ENCODE data around the gene ANGPTL2.

The ANGPTL2 gene

DNA sequence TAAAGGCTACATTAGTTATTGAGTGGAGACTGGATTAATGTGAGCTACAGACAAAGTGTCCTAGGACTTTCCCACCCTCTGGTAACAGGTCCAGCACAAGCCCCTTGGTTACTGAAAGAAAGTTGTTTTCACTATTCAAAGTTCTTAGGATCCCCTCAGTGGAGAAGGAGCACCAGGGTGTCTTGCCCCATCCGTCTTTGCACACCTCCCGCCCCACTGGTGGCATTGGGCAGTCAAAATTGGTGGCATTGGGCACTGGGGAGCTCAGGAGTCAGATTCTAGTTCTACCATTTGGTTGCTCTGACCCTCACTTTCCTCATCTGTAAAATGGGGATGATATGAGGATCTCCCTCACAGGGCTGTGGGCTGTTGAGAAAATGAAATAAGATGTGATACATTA, 2.4 kb upstream of the ANGPTL2 start:
- in situ Hi-C loops (cut with MboI; ENCODE audit: low pct_unique_long_range_greater_than_20kb, low sequenced_read_pairs): no loop called here

DNA sequence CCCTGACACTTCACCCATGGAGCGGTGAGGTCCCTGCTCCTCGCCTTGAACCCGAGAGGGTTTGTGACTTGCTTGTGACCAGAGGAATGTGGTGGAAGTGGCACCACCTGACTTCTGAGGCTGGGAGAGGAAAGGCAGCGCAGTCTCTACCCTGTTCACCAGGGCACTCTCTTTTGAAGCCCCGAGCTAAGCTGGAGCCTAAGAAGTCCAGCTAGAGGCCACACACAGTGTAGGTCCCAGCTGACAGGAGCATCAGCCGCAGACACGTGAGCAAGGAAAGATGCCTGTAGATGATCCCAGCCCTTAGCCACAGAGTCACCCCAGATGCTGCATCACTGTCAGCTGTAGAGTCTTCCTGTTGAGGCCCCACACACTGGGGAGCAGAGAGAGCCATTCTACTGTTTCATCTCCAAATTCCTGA, 1.7 kb upstream of the ANGPTL2 start:
- in situ Hi-C loops (cut with MboI; ENCODE audit: low pct_unique_long_range_greater_than_20kb, low sequenced_read_pairs): no loop called here
- no peak for DNase-seq

More for the DNA sequence above, 2.4 kb upstream of the ANGPTL2 start:
- DNase-seq: no peak

DNA sequence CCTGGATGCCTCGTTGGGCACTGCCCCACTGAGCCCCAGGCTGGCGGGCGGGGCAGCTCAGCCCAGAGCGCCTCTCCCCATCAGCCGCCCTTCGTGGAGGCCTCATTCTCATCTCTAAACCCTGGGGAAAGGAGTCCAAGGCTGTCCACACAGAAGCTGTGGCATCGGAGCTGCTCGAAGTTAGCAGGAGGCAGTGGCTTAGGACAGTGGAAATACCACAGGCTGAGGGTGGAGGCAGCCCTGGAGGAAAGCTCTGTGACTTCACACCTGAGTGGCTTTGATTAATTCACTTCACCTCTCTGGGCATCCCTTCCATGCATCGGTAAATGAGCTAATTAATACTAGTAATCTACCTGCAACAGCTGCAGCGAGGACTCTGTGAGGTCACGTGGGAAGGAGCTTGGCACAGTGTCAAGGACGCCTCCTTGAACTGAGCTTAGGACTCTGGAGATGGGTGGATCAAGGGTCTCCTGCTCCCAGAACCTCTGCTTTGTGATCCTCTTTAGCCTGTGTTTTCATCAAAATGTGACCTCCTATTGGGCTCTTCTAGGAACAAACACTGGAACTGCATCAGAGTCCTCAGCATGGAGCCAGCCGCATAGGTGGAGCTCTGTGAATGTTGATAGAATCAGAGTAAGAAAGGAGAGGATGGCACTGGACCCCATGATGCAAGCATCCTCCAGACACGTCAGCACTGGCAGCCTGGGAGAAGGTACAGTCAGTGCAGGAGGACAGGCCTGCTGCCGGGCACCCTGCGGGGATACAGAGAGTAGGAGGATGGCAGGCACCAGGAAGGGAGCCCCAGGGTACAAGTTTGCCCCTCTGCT, 842 bp upstream of the ANGPTL2 start:
- DNase-seq: no peak
- in situ Hi-C loops (cut with MboI; ENCODE audit: low pct_unique_long_range_greater_than_20kb, low sequenced_read_pairs): no loop called here

DNA sequence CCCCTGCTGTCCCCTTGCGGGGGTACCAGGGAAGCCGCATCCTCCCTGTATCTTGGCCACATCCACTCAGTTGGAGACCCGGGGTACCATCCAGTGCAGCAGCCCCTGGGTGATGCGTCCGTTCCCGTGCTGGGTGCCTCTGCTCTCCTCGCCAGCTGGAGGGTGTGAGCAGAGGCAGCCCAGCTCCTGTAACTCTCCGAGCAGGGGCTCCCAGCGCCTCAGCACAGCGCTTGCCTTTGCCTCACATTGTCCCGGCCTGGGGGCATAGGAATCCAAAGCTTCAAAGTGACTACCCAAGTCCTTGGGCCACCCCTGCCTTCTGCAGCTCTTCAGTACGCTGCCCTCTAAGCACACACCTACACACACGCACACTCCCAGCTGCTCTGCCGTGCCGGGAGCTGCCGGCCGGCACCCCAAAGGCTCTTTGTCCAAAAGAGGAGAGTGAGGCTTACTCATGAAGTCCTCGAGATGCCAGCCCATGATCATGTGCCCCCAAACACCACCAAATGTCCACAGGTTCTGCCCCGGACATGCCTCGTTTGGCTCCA, 733 bp downstream of the ANGPTL2 start:
- in situ Hi-C loops (cut with MboI; ENCODE audit: low pct_unique_long_range_greater_than_20kb, low sequenced_read_pairs): no loop called here
- no peak for DNase-seq

DNA sequence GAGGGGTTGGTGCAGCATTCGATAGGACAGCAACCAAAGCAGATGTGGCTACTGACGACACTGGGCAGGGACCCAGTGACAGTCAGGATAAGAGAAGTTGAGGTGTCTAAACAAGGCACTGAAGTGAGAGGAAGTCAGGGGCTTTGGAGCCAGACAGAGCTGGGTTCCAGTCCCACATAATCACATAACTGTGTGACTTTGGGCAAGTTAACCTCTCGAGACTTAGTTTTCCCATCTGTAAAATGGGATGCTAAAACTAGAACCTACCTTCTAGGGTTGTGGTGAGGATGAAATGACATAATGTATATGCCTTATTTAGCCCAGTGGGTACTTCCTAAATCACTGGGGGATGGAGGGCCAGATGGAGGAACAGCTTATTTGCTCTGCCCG, 3.1 kb downstream of the ANGPTL2 start:
- in situ Hi-C loops (cut with MboI; ENCODE audit: low pct_unique_long_range_greater_than_20kb, low sequenced_read_pairs): no loop called here
- DNase-seq: no peak

DNA sequence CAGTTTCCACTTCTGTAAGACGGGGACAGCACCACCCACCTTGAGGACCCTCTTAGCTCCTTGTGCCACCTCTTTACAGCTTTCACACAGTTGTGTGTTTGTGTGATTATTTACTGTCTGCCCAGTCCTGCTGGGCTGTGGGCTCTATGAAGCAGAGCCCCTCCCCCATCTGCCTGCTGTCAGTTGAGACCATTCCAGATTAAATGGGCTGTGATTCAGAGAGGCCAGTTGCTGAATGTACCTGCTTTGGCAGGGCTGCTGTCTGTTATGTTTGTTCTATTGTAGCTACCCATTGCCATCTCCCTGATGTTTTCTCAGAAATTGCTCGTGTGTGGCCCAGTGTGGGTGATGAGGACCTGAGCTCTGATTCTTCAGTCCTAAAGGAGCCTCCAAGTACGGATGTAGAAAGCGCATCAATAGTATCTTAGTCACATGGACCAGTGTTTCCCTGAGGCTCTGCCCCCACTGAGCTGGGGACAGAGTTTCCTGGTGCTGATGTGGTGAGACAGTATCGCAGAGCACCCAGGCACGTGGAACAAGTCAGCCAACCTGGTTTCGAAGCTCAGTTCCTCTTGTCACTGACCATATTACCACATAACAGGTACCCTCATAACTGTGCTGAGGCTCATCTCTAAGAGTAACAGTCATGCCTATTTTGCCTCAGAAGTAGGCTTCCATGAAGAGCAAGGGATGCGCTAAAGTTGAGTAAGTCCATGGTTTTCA, 3.7 kb downstream of the ANGPTL2 start:
- in situ Hi-C loops (cut with MboI; ENCODE audit: low pct_unique_long_range_greater_than_20kb, low sequenced_read_pairs): no loop called here
- DNase-seq: no peak

DNA sequence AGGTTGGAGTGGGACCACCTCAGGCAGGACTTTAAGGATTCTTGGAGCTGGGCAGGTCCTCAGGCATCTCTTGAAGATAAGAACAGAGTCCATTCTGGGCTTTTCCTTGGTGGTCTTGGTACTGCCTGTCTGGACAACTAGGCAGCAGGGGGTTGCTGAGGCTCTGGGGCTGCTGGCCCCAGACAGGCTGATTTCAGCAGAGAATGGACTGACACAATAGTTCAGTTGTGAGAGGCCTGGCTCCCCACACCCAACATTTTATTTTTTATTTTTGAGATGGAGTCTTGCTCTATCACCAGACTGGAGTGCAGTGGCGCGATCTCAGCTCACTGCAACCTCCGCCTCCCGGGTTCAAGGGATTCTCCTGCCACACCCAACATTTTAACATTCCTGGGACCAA, 4.6 kb downstream of the ANGPTL2 start:
- in situ Hi-C loops (cut with MboI; ENCODE audit: low pct_unique_long_range_greater_than_20kb, low sequenced_read_pairs): no loop called here
- no peak for DNase-seq

DNA sequence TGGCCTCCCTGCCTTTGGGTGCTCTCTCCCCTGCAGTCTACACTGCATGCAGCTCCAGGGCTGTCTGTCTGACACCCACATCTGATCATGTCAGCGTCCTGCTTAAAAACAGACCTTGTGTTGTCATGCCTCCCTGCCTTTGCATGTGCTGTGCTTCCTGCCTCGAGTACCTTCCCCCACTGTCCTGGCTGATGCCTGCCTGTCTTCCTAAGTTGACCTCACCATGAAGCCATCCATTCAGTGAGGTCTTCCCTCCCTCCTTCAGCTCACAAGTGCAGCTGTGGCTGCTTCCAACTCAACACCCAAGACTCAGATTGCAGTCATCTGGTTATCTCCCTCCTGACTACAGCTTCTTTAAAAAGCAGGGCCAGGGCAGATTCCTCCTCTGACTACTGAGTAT, 5.5 kb downstream of the ANGPTL2 start:
- in situ Hi-C loops (cut with MboI; ENCODE audit: low pct_unique_long_range_greater_than_20kb, low sequenced_read_pairs): no loop called here
- DNase-seq: no peak

DNA sequence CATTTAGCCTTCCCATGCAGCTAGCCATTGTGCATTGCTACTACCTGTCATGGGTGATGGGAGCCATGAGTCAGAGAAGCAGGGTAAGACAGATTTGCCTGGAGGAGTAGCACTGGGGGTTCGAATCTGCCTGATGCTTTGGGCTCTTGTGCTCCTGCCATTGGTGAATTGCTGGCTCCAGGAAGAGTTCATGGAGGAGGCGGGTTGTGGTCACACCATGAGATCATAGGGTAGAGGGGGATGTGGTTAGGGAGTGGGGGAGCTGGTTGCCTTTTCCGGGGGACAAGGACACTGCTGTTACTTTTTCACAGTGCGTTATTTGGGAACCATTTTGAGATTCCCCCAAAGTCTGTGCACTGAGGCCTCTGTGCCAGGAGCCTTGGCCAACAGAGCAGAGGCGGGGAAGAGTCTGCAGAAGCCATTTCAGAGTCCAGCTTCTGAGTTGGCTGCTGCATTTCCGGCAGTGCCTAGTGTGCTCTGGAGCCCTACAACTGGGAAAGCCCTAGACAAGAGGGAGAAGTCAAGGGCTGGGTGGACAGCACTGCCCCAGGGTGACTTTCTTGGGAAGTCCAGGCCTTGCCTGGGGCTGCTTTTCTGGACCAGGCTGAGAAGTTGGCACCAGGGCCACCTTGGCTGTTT, 6.2 kb downstream of the ANGPTL2 start:
- in situ Hi-C loops (cut with MboI; ENCODE audit: low pct_unique_long_range_greater_than_20kb, low sequenced_read_pairs): no loop called here
- peak; percentile 42 for DNase-seq

DNA sequence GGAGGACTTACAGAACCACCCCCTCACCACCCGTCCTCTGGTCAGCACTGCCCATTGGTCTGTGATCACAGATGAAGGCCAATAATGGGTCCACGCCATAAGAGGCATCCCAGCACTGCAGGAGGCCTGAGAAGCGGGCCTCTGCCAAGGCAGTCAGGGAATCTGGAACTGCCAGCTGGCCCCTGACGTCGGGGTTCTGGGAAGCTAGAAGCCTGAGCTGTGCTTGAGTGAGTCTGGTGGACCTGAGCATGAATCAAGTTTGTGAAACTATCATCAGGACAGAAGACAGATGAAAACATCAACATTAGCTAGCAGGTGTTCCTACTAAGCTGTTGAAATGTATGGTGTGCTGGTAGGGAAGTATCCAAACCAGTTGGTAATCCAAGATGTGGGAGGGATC, 7.8 kb downstream of the ANGPTL2 start:
- no peak for DNase-seq
- in situ Hi-C loops (cut with MboI; ENCODE audit: low pct_unique_long_range_greater_than_20kb, low sequenced_read_pairs): no loop called here

DNA sequence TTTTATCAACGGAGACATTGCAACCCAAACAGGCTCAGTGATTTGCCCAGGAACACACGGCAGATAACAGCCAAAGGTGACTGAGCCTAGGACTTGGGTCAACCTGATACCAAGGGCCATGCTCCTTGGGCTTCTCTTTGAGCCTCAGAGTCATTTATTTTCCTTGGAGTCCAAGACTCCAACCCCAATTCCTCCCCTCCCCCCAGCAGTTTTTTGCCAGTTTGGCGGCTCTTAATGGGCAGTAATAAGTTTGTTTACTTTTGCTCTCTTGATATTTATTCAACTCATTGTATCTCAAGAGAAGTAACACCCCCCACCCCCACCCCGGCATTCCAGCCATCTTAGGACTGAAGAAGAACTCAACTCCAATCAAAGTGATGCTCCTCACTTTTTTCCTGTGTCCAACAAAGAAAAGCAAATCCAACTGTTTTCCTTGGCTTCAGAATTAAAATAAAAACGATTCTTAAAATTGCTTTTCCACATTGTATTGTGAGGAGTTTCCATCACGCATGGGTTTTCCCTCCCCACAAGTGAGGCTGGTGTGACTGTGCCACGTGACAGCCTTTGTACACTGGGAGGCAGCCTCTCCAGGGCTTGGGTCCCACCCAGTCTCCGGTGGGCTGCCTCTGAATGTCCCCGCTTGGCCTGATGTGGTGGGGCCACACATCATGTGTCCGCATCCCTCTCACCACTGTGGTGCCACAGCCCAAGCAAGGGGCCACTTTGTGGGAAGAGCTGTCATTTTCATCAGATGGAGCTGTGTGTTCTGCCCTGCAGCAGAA, 9.1 kb downstream of the ANGPTL2 start:
- DNase-seq: no peak
- in situ Hi-C loops (cut with MboI; ENCODE audit: low pct_unique_long_range_greater_than_20kb, low sequenced_read_pairs): no loop called here

DNA sequence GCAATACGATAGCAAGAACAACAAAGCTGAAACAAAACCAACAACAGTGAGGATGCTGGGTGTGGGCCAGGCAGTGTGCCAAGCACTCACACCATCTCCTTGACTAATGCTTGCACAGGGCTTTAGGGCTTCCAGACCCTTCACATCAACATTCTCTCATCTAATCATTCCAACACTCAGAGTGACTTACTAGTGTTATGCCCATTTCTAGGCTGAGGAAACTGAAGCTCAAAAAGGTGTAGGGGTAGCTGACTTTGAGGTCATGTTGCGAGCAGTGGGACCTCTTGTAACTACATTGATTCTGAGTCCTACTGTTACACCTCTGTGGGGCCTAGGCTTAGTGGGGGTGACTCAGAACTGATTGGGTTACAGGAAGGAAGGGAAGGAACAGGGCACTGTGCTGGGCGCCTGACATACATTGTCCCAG, 9.7 kb downstream of the ANGPTL2 start:
- DNase-seq: no peak
- in situ Hi-C loops (cut with MboI; ENCODE audit: low pct_unique_long_range_greater_than_20kb, low sequenced_read_pairs): no loop called here

DNA sequence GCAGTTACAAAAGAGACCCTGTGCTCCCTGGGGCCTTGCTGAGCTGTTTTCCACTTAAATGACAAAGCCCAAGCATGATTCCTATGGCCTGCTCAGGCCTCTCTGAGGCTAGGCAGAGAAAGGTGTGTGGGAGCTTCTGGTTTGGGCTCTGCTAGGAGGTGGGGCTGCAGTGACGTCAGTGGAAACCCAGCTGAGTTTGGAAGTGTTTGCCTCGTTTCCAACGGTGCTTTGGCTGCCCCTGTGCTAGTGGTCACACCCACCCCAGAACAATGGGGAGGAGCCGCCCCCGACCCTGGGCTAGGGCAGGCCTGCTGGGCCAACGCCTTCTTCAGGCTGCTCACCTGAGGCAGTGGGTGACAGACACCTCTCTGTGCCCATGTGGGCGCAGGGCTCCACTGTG, 10.4 kb downstream of the ANGPTL2 start:
- DNase-seq: no peak
- in situ Hi-C loops (cut with MboI; ENCODE audit: low pct_unique_long_range_greater_than_20kb, low sequenced_read_pairs): no loop called here

DNA sequence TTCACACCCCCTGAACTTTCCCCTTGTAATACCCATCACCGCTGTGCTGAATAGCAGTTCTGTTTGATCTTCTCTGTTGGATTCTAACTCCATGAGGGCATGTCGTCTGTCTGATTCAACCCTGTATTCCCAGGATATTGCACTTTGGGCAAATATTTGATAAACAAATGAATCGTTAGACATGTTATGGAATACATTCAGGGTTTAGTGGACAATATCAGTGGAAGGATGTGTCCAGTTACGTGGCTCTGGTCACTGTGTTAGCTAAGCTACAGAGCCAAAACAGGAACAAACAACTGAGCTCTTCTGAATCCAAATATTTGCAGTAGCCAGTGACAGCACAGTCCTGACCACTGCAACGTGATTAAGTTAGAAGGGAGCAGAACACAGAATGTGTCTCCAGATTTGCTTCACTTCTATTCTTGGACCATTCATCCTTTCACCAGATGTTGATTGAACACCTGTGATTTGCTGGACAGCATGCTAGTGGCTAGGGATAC, 13.2 kb downstream of the ANGPTL2 start:
- no peak for DNase-seq
- in situ Hi-C loops (cut with MboI; ENCODE audit: low pct_unique_long_range_greater_than_20kb, low sequenced_read_pairs): no loop called here

DNA sequence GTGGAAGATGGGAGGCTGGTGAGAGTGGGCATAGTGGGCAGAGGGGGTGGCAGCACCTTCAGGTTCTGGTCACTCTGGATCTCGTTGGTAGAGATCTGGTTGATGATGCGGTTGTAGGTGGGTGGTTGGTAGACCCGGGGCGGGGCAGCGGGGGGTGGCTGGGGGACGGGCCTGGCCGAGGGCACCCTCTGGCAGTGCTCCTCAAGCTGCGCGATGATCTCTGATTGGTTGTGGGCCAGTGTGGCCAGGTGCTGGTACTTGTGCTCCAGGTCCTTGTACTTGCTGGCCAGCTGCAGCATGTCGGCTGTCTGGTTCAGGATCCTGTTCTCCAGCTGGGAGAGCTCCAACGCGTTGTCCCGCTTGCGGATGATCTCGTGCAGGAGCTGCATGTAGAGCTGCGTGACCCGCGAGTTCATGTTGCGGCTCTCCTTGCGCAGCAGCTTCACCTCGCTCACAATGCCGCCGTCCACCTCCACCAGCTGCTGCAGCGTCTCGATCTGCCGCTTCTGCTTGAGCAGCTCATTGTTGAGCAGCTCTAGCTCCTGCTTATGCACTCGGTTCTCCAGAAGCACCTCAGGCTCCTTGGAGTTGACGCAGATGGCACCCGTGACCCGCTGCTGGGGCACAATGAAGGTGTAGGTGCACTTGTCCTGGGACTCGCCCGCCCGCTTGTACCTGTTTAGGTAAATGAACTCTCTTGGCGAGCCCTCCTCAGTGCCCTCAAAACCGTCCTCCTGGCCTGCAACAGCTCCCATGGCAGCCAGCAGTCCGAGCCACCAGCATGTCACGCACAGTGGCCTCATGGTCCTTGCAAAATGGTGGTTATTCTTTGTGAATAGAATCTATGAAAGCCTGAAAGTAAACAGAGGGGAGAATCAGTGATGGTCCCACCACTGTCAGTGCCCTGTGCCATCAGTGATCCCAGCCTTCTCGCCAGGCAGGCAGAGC, 14.2 kb downstream of the ANGPTL2 start:
- no peak for DNase-seq
- in situ Hi-C loops (cut with MboI; ENCODE audit: low pct_unique_long_range_greater_than_20kb, low sequenced_read_pairs): no loop called here

DNA sequence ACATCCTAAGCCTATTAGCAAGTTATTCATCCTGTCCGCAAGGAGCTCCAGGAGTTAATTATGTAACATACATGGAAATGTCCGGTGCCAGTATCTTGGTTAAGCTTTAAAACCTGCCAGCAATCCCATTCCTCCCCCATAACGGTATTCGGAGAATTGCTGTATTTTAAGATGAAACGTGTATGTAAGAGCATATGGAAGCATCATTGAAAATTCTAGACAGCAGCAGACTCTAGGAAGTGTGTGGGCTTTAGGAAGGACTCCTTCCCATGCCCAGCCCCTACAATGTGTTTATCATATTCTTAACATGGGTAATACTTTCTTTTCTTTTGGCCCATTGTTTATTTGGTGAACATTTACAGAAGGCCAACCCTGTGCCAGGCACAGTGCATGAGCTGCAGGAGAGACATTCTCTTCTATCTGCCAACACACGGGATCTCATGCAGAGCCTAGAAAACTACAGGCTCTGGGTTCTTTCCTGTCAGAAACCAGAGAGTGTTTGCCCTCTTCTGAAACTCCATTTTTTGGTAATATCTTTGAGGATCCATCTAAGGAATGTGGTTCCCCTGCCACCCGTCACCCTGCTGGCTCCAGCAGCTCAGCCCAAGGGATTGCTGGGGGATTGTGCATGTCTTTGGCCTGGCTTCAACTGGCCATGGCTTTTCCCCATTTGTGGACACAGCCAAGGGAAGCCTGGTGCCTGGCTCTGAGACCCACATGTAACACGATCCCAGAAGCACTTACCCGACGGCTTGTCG, 15.1 kb downstream of the ANGPTL2 start:
- in situ Hi-C loops (cut with MboI; ENCODE audit: low pct_unique_long_range_greater_than_20kb, low sequenced_read_pairs): no loop called here
- DNase-seq: no peak

DNA sequence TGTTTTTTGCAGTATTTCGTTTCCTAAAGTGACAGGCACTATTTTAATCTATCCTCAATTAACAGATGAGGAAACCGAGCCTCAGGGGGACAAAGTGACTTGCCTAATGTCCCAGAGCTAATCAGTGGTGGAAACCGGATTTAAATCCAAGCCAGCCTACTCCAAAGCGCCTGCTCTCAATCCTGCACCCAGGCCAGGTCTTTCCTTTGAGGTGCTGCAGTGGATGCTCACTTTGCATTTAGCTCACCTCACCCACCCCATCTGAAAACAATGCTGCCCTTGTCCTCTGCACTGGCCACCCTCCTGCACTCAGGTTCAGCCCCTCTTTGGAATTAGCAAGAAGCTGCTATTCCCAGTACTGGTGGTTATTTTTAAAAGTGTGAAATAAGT, 16.0 kb downstream of the ANGPTL2 start:
- in situ Hi-C loops (cut with MboI; ENCODE audit: low pct_unique_long_range_greater_than_20kb, low sequenced_read_pairs): no loop called here
- no peak for DNase-seq
